Activated effector memory CD4-positive, alpha-beta T cell treated with Interleukin-2 at 50 U/mL for 16 hours (primary cell): ENCODE measurements around the gene CLEC16A.

Source experiments
- DNase-seq: peaks from one replicate; pipeline ENCODE4 v3.0.0-alpha.2; 2020

Gene CLEC16A

GRCh38 chr16:11047057-11047456 lies 102.7 kb downstream of the CLEC16A start:
- DNase-seq: no peak

- no peak for DNase-seq
These were observed 103.8 kb downstream of the CLEC16A start for GRCh38 chr16:11047939-11048800.

- DNase-seq: no peak
These were observed 105.2 kb downstream of the CLEC16A start for GRCh38 chr16:11049396-11050059.

- DNase-seq: no peak
These were observed 106.2 kb downstream of the CLEC16A start for GRCh38 chr16:11050536-11050935.

- no peak for DNase-seq
These were observed 106.6 kb downstream of the CLEC16A start for GRCh38 chr16:11050944-11051343.

- no peak for DNase-seq
These were observed 107.1 kb downstream of the CLEC16A start for GRCh38 chr16:11051430-11051829.

- DNase-seq: peak; percentile 44
These were observed 107.8 kb downstream of the CLEC16A start for GRCh38 chr16:11051879-11052808.

GRCh38 chr16:11053916-11054460 lies 109.6 kb downstream of the CLEC16A start:
- DNase-seq: no peak

- DNase-seq: no peak
These were observed 112.0 kb downstream of the CLEC16A start for GRCh38 chr16:11056090-11056992.

- no peak for DNase-seq
These were observed 112.8 kb downstream of the CLEC16A start for GRCh38 chr16:11056993-11057649.

GRCh38 chr16:11057711-11058345 lies 113.5 kb downstream of the CLEC16A start:
- no peak for DNase-seq

- no peak for DNase-seq
These were observed 114.5 kb downstream of the CLEC16A start for GRCh38 chr16:11058832-11059231.

GRCh38 chr16:11059588-11059987 lies 115.2 kb downstream of the CLEC16A start:
- no peak for DNase-seq

- DNase-seq: no peak
These were observed 116.0 kb downstream of the CLEC16A start for GRCh38 chr16:11060364-11060763.

- no peak for DNase-seq
These were observed 116.5 kb downstream of the CLEC16A start for GRCh38 chr16:11060842-11061241.

- DNase-seq: no peak
These were observed 117.4 kb downstream of the CLEC16A start for GRCh38 chr16:11061629-11062270.

GRCh38 chr16:11063448-11064201 lies 119.3 kb downstream of the CLEC16A start:
- no peak for DNase-seq

- DNase-seq: no peak
These were observed 119.8 kb downstream of the CLEC16A start for GRCh38 chr16:11064202-11064540.

- DNase-seq: no peak
These were observed 120.5 kb downstream of the CLEC16A start for GRCh38 chr16:11064851-11065250.
